Brain microvascular endothelial cell (primary cell): ENCODE results near the gene AK1.
"Not testable (repeated sequence)": the region's sequence is repeated elsewhere in the genome, so short reads cannot be mapped to it uniquely, and the experiment has no call there.

Experiments
- DNase-seq: peaks from one replicate; pipeline ENCODE4 v3.0.0-alpha.2; 2020
- H3K27ac ChIP-seq: fragments of 250-450 bp; sonication (Bioruptor Pico); 2 replicates; pipeline ENCODE4 v1.5.1; 2020; ENCODE audit warnings: mild to moderate bottlenecking, moderate library complexity
- H3K27me3 ChIP-seq: fragments of 250-450 bp; sonication (Bioruptor Pico); replicated peaks from 2 replicates; pipeline ENCODE4 v1.5.1; 2020; ENCODE audit warnings: mild to moderate bottlenecking
- H3K36me3 ChIP-seq: fragments of 250-450 bp; sonication (Bioruptor Pico); replicated peaks from 2 replicates; pipeline ENCODE4 v1.5.1; 2020; ENCODE audit warnings: mild to moderate bottlenecking
- H3K4me3 ChIP-seq: 2 replicates; pipeline ENCODE4 v1.5.1; 2011; ENCODE audit warnings: low read depth, mild to moderate bottlenecking, control low read depth, low read length, moderate library complexity
- CTCF ChIP-seq: IDR thresholded peaks from 2 replicates; pipeline ENCODE4 v1.5.1; 2011; ENCODE audit warnings: low read depth, mild to moderate bottlenecking, moderate library complexity, low read length, control low read depth, inconsistent platforms; ENCODE audit errors: missing control alignments
- in situ Hi-C: cut with HindIII; loops from 2 replicates; pipeline ENCODE4 v1.10.0; 2017; ENCODE audit warnings: low sequenced_read_pairs, low pct_ligation_motif_present

The AK1 gene

GRCh38 chr9:127846443-127847177, 30.9 kb downstream of the AK1 start:
- peaks cover 10% of the 10 kb centered on the region for H3K36me3 ChIP-seq
- no peaks in the 10 kb centered on the region for H3K27me3 ChIP-seq
- TF ChIP-seq CTCF = no peak
- in situ Hi-C loops = no loop called here
- no peak overlapping the region for H3K4me3 ChIP-seq
- no peak overlapping the region for H3K27ac ChIP-seq
- no peak for DNase-seq

GRCh38 chr9:127845619-127846018, 31.9 kb downstream of the AK1 start:
- H3K27ac ChIP-seq, H3K4me3 ChIP-seq, DNase-seq, in situ Hi-C loops, H3K27me3 ChIP-seq: not testable (repeated sequence)
- peaks cover 12% of the 10 kb centered on the region for H3K36me3 ChIP-seq

GRCh38 chr9:127844821-127845359, 32.6 kb downstream of the AK1 start:
- no peak for TF ChIP-seq CTCF
- DNase-seq = no peak
- Histone ChIP-seq H3K36me3 (peaks cover 12% of the 10 kb centered on the region), H3K27ac (peak overlapping the region; percentile 44), H3K4me3 (no peak overlapping the region), H3K27me3 (no peaks in the 10 kb centered on the region)
- in situ Hi-C loops = no loop called here

GRCh38 chr9:127841087-127841835, 36.2 kb downstream of the AK1 start:
- Histone ChIP-seq H3K27ac (no peak overlapping the region), H3K36me3 (peaks cover 6% of the 10 kb centered on the region), H3K4me3 (no peak overlapping the region), H3K27me3 (no peaks in the 10 kb centered on the region)
- in situ Hi-C loops = no loop called here
- DNase-seq = no peak
- TF ChIP-seq CTCF = no peak

- no peak for TF ChIP-seq CTCF
- DNase-seq = peak; percentile 82
- peak overlapping the region; percentile 22 for H3K4me3 ChIP-seq
- no peaks in the 10 kb centered on the region for H3K27me3 ChIP-seq
- H3K27ac ChIP-seq = peak overlapping the region; percentile 92
- in situ Hi-C loops = no loop called here
- H3K36me3 ChIP-seq = peaks cover 9% of the 10 kb centered on the region
Observed at GRCh38 chr9:127838375-127839078, 38.9 kb downstream of the AK1 start.

- in situ Hi-C loops = no loop called here
- no peak for TF ChIP-seq CTCF
- Histone ChIP-seq H3K27me3 (no peaks in the 10 kb centered on the region), H3K27ac (peak overlapping the region; percentile 92), H3K36me3 (peaks cover 9% of the 10 kb centered on the region), H3K4me3 (no peak overlapping the region)
- no peak for DNase-seq
Observed at GRCh38 chr9:127837346-127837745, 40.1 kb downstream of the AK1 start.

- H3K36me3 ChIP-seq, in situ Hi-C loops, DNase-seq, H3K27me3 ChIP-seq, H3K4me3 ChIP-seq: not testable (repeated sequence)
- peak overlapping the region; percentile 92 for H3K27ac ChIP-seq
Observed at GRCh38 chr9:127836561-127836960, 40.9 kb downstream of the AK1 start.
